ENCODE data around the gene PRKCB.

GRCh38 chr16:24007934-24008333 lies 172.2 kb downstream of the PRKCB start:
- TF ChIP-seq BCL11A (tag by site-specific recombination; IDR thresholded peaks at IDR 0.05; ENCODE audit: low read depth) (no peak), ZBTB49 (tag by site-specific recombination; IDR thresholded peaks at IDR 0.05; ENCODE audit: low read depth) (no peak), ZNF391 (tag by site-specific recombination; IDR thresholded peaks at IDR 0.05; ENCODE audit: borderline replicate concordance, low read depth) (no peak), CTCF (tag by site-specific recombination; IDR thresholded peaks at IDR 0.05) (no peak), HOXA7 (CRISPR knock-in tag; IDR thresholded peaks at IDR 0.05; ENCODE audit: borderline replicate concordance) (no peak), YY1 (tag by site-specific recombination; IDR thresholded peaks at IDR 0.05) (no peak), TRIM28 (IDR thresholded peaks at IDR 0.05; ENCODE audit: borderline replicate concordance, low read length) (no peak), ZNF580 (tag by site-specific recombination; IDR thresholded peaks at IDR 0.05) (no peak), ZNF585B (tag by site-specific recombination; IDR thresholded peaks at IDR 0.05) (no peak), ZNF248 (tag by site-specific recombination; IDR thresholded peaks at IDR 0.05) (no peak)
- TF ChIP-seq, protein P1, sequence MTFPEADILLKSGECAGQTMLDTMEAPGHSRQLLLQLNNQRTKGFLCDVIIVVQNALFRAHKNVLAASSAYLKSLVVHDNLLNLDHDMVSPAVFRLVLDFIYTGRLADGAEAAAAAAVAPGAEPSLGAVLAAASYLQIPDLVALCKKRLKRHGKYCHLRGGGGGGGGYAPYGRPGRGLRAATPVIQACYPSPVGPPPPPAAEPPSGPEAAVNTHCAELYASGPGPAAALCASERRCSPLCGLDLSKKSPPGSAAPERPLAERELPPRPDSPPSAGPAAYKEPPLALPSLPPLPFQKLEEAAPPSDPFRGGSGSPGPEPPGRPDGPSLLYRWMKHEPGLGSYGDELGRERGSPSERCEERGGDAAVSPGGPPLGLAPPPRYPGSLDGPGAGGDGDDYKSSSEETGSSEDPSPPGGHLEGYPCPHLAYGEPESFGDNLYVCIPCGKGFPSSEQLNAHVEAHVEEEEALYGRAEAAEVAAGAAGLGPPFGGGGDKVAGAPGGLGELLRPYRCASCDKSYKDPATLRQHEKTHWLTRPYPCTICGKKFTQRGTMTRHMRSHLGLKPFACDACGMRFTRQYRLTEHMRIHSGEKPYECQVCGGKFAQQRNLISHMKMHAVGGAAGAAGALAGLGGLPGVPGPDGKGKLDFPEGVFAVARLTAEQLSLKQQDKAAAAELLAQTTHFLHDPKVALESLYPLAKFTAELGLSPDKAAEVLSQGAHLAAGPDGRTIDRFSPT (tag by site-specific recombination; IDR thresholded peaks at IDR 0.05), result no peak

Measured in HEK293 (cell line).